OCI-LY3 (cell line): Measurements from ENCODE around the gene TCAF1.
"Not testable (repeated sequence)": the region's sequence is repeated elsewhere in the genome, so short reads cannot be mapped to it uniquely, and the experiment has no call there.

Experiments
- EZH2phosphoT487 ChIP-seq: fragments of 200-600 bp; shearing (Covaris generic); IDR thresholded peaks from 2 replicates; pipeline ENCODE4 v1.6.1; 2018; ENCODE audit warnings: antibody characterized with exemption, mixed run types, low read depth
- TF ChIP-seq, protein P1 (sequence below): fragments of 200-600, 300-600 bp; sonication (generic); IDR thresholded peaks from 2 replicates; pipeline ENCODE4 v1.5.1; 2014; ENCODE audit warnings: antibody characterized with exemption, low read length, low read depth

GRCh38 chr7:143871534-143871933, 30.4 kb downstream of the TCAF1 start:
- TF ChIP-seq, protein P1, sequence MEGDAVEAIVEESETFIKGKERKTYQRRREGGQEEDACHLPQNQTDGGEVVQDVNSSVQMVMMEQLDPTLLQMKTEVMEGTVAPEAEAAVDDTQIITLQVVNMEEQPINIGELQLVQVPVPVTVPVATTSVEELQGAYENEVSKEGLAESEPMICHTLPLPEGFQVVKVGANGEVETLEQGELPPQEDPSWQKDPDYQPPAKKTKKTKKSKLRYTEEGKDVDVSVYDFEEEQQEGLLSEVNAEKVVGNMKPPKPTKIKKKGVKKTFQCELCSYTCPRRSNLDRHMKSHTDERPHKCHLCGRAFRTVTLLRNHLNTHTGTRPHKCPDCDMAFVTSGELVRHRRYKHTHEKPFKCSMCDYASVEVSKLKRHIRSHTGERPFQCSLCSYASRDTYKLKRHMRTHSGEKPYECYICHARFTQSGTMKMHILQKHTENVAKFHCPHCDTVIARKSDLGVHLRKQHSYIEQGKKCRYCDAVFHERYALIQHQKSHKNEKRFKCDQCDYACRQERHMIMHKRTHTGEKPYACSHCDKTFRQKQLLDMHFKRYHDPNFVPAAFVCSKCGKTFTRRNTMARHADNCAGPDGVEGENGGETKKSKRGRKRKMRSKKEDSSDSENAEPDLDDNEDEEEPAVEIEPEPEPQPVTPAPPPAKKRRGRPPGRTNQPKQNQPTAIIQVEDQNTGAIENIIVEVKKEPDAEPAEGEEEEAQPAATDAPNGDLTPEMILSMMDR = not testable (repeated sequence)
- TF ChIP-seq EZH2phosphoT487 = not testable (repeated sequence)
